GM21526 (cell line): Measurements from ENCODE around the gene AUH.

Experiments
- ATAC-seq: cut with Tn5 transposase; IDR thresholded peaks from one replicate; pipeline ENCODE4 v1.9.1; 2021; ENCODE audit warnings: moderate library complexity; ENCODE audit not compliant: unreplicated experiment, low FRiP score

The AUH gene

GRCh38 chr9:91193658-91194391 is 167.9 kb downstream of the AUH start:
- peak; percentile 64 for ATAC-seq

GRCh38 chr9:91193087-91193657 is 168.5 kb downstream of the AUH start:
- peak; percentile 10 for ATAC-seq

- ATAC-seq: no peak
Measured at GRCh38 chr9:91192381-91193086, 169.2 kb downstream of the AUH start.

GRCh38 chr9:91191411-91192380 is 170.0 kb downstream of the AUH start:
- no peak for ATAC-seq

- ATAC-seq: no peak
Measured at GRCh38 chr9:91190062-91190461, 171.7 kb downstream of the AUH start.

GRCh38 chr9:91188719-91189590 is 172.8 kb downstream of the AUH start:
- ATAC-seq: no peak

- ATAC-seq: no peak
Measured at GRCh38 chr9:91187965-91188344, 173.8 kb downstream of the AUH start.

- no peak for ATAC-seq
Measured at GRCh38 chr9:91187311-91187964, 174.3 kb downstream of the AUH start.

- no peak for ATAC-seq
Measured at GRCh38 chr9:91186632-91187108, 175.0 kb downstream of the AUH start.

- ATAC-seq: no peak
Measured at GRCh38 chr9:91185193-91185886, 176.4 kb downstream of the AUH start.

GRCh38 chr9:91182429-91183225 is 179.1 kb downstream of the AUH start:
- no peak for ATAC-seq

- no peak for ATAC-seq
Measured at GRCh38 chr9:91181541-91181940, 180.2 kb downstream of the AUH start.

GRCh38 chr9:91180930-91181268 is 180.8 kb downstream of the AUH start:
- no peak for ATAC-seq

- no peak for ATAC-seq
Measured at GRCh38 chr9:91180240-91180929, 181.3 kb downstream of the AUH start.

- no peak for ATAC-seq
Measured at GRCh38 chr9:91179237-91180138, 182.2 kb downstream of the AUH start.
